Mucosa of descending colon (tissue), 3 donors: ENCODE results near the gene LRP1-AS. TPM values are rescaled to one million over a fixed set of nuclear protein-coding genes. Genes with fewer than 3 reads are reported as not detected.

Experiments used
- ATAC-seq: fragments of 200-7000 bp; cut with Tn5 transposase; one replicate; pipeline ENCODE4 v1.9.1; 2020; ENCODE audit warnings: mild to moderate bottlenecking, moderate library complexity
- DNase-seq, 3 donors: peaks; one replicate each; pipeline ENCODE4 v3.0.0-alpha.2; 2020
- H3K36me3 ChIP-seq: fragments of 200-600 bp; one replicate; pipeline ENCODE4 v1.8.0; 2021; ENCODE audit warnings: low read depth, mild to moderate bottlenecking
- H3K4me1 ChIP-seq: fragments of 200-600 bp; one replicate; pipeline ENCODE4 v1.8.0; 2021; ENCODE audit warnings: low read depth, mild to moderate bottlenecking
- H3K4me3 ChIP-seq: fragments of 200-600 bp; one replicate; pipeline ENCODE4 v1.8.0; 2021; ENCODE audit warnings: mild to moderate bottlenecking
- H3K9me3 ChIP-seq: fragments of 200-600 bp; one replicate; pipeline ENCODE4 v1.8.0; 2021; ENCODE audit warnings: mild to moderate bottlenecking
- CTCF ChIP-seq: fragments of 200-600 bp; IDR thresholded peaks from one replicate; pipeline ENCODE4 v1.8.0; 2022; ENCODE audit warnings: antibody characterized with exemption, mild to moderate bottlenecking
- intact Hi-C, 2 donors: fragments of 100-400 bp; cut with DNase I in 1 of 2; cut with micrococcal nuclease in 1 of 2; formaldehyde crosslinking; loops; one replicate each; pipeline versions ENCODE4 v1.11.0 to v1.11.1; 2022; cut with DNase I, micrococcal nuclease
- total RNA-seq, 3 donors: library from RNA; stranded (reverse); fragmentation: NEBNext Ultra II Directional in 2 of 3; extraction: Animal tissue kit (Norgen Biotek cat#: 25700) in 2 of 3; gene quantifications; one replicate each; pipeline versions ENCODE4 v1.2.1 to v1.2.4, GENCODE V29; 2021 to 2023
- donor health status: DM: no; HTN: no; CAD: no; lungs with moderate emphysema.
- donor health status: DM: no; HTN: no; CAD: no.
- donor health status: DM: no; HTN: yes; CAD: no.

Gene LRP1-AS
- total RNA-seq, 3 donors from 2014 or later, result not detected

- intact Hi-C loops, result loop anchor here in 1 of 2 donors (5.0 kb wide), 1 partner anchor 56 kb away; no protein-coding TSS in a partner anchor
- H3K4me3 ChIP-seq, result no peak overlapping the region
- no peak for ATAC-seq
- TF ChIP-seq CTCF, result no peak
- H3K9me3 ChIP-seq, result no peaks in the 10 kb centered on the region
- peak in 1 of 3 donors; percentile 48 for DNase-seq
- no peaks in the 10 kb centered on the region for H3K4me1 ChIP-seq
- H3K36me3 ChIP-seq, result no peaks in the 10 kb centered on the region
Observed at GRCh38 chr12:57178213-57178612, 30.8 kb upstream of the LRP1-AS start.

- Histone ChIP-seq H3K36me3 (no peaks in the 10 kb centered on the region), H3K9me3 (no peaks in the 10 kb centered on the region), H3K4me3 (no peak overlapping the region), H3K4me1 (no peaks in the 10 kb centered on the region)
- intact Hi-C loops, result loop anchor here in 1 of 2 donors (5.0 kb wide), 1 partner anchor 55 kb away; no protein-coding TSS in a partner anchor
- no peak for TF ChIP-seq CTCF
- ATAC-seq, result no peak
- DNase-seq, result peak in 1 of 3 donors; percentile 49
Observed at GRCh38 chr12:57177354-57177753, 29.9 kb upstream of the LRP1-AS start.

- intact Hi-C loops, result loop anchor here in 1 of 2 donors (5.0 kb wide), 1 partner anchor 55 kb away; no protein-coding TSS in a partner anchor
- H3K4me1 ChIP-seq, result no peaks in the 10 kb centered on the region
- DNase-seq (no peak), ATAC-seq (peak; percentile 21)
- H3K4me3 ChIP-seq, result no peak overlapping the region
- H3K9me3 ChIP-seq, result no peaks in the 10 kb centered on the region
- no peak for TF ChIP-seq CTCF
- H3K36me3 ChIP-seq, result no peaks in the 10 kb centered on the region
Observed at GRCh38 chr12:57176846-57177245, 29.4 kb upstream of the LRP1-AS start.

DNA sequence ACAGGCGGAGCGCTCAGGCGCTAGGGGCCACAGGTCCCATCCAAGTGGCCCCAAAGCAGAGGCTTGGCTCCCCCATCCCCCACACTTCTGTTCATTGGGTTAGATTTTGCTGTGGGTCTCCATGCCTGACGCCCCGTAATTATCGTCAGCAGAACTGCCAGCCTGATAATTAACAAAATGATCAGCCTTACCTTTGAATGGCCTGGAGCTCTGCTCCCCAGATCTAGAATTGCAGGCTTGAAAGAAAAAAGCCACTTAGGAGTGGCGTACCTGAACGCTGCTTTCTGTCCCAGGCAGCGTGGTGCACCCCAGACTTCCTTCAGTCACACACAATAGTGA lies 28.7 kb upstream of the LRP1-AS start:
- Histone ChIP-seq H3K36me3 (no peaks in the 10 kb centered on the region), H3K9me3 (no peaks in the 10 kb centered on the region), H3K4me3 (no peak overlapping the region), H3K4me1 (no peaks in the 10 kb centered on the region)
- no peak for DNase-seq
- ATAC-seq, result no peak
- no peak for TF ChIP-seq CTCF
- intact Hi-C loops, result loop anchor here in 1 of 2 donors (5.0 kb wide), 1 partner anchor 54 kb away; no protein-coding TSS in a partner anchor

DNA sequence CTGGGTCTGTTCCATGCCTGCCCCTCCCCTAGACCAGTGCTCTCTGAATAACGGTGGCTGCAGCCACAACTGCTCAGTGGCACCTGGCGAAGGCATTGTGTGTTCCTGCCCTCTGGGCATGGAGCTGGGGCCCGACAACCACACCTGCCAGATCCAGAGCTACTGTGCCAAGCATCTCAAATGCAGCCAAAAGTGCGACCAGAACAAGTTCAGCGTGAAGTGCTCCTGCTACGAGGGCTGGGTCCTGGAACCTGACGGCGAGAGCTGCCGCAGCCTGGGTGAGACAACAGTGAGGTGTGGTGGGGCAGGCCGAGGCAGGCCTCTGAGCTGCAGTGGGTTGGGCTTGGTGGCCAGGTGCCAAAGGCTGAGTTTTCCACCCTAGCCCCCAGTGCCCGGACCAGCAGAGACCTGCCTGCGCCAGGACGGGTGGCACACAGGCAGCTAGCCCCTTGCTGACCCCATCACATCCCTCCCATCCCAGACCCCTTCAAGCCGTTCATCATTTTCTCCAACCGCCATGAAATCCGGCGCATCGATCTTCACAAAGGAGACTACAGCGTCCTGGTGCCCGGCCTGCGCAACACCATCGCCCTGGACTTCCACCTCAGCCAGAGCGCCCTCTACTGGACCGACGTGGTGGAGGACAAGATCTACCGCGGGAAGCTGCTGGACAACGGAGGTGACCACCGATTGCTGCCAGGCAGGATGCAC lies 28.2 kb upstream of the LRP1-AS start:
- Histone ChIP-seq H3K36me3 (no peaks in the 10 kb centered on the region), H3K4me3 (no peak overlapping the region), H3K9me3 (no peaks in the 10 kb centered on the region), H3K4me1 (no peaks in the 10 kb centered on the region)
- peak; percentile 35 for TF ChIP-seq CTCF
- ATAC-seq (peak; percentile 76), DNase-seq (peak; percentile 76 to 86 (median 85))
- intact Hi-C loops, result loop anchor here in 1 of 2 donors (5.0 kb wide), 1 partner anchor 53 kb away; no protein-coding TSS in a partner anchor
